Endothelial cell of umbilical vein (primary cell): ENCODE data around the gene SPNS2. TPM values are rescaled to one million over a fixed set of nuclear protein-coding genes. Genes with fewer than 3 reads are reported as not detected.

Source experiments
- BruUV-seq: library from RNA; stranded (reverse); fragments of 400-500 nt; replicated peaks from 2 replicates; lab custom pipeline; 2021; lab: Mats Ljungman, UMichigan
- CTCF ChIA-PET: fragments of 300-600, 350-600 bp; sonication (Branson Sonifier 250); formaldehyde crosslinking; loops from one replicate; lab custom pipeline; 2021; ENCODE audit warnings: antibody characterized with exemption, inconsistent platforms; lab: Charles Lee
- POLR2A ChIA-PET: fragments of 300-600, 350-600 bp; sonication (Branson Sonifier 250); formaldehyde crosslinking; loops from one replicate; lab custom pipeline; 2021; ENCODE audit warnings: antibody characterized with exemption, inconsistent platforms; lab: Charles Lee
- DNase-seq: peaks from one replicate; pipeline ENCODE4 v3.0.0-alpha.2; 2011; ENCODE audit warnings: low read depth, low spot score
- FAIRE-seq: peaks from 2 replicates; lab custom pipeline; 2011; peaks lifted over from hg19 to GRCh38; lab: Jason Lieb, UNC
- H2AFZ ChIP-seq: 2 replicates; pipeline ENCODE4 v1.6.0; 2012; ENCODE audit warnings: low read depth, low read length, control low read depth, inconsistent platforms
- H3K27ac ChIP-seq: 2 replicates; pipeline ENCODE4 v1.5.1; 2011; ENCODE audit warnings: low read depth, mild to moderate bottlenecking, control low read depth, low read length, moderate library complexity; ENCODE audit not compliant: insufficient read depth
- H3K27me3 ChIP-seq, 2 experiments: 2 replicates each; pipeline versions ENCODE4 v1.6.0 to v1.6.1; 2011; ENCODE audit warnings: low read length in 2 of 2, mixed read lengths in 1 of 2; ENCODE audit not compliant: control insufficient read depth in 2 of 2, insufficient read depth in 2 of 2
- H3K36me3 ChIP-seq, 2 experiments: 2 replicates in 1 of 2; 3 replicates in 1 of 2; pipeline ENCODE4 v1.5.1; 2011; ENCODE audit warnings: low read length in 2 of 2, mild to moderate bottlenecking in 1 of 2, moderate library complexity in 1 of 2; ENCODE audit not compliant: control insufficient read depth in 2 of 2, insufficient read depth in 2 of 2; ENCODE audit errors: extremely low read depth in 1 of 2
- H3K4me1 ChIP-seq: 3 replicates; pipeline ENCODE4 v1.5.1; 2011; ENCODE audit warnings: mild to moderate bottlenecking, low read length; ENCODE audit not compliant: control insufficient read depth, insufficient read depth; ENCODE audit errors: extremely low read depth
- H3K4me2 ChIP-seq: 2 replicates; pipeline ENCODE4 v1.6.1; 2011; ENCODE audit warnings: low read length, control low read depth, mixed read lengths; ENCODE audit not compliant: insufficient read depth
- H3K4me3 ChIP-seq, 3 experiments: fragments of 200-600 bp in 1 of 3; sonication (generic), shearing (Covaris generic) in 1 of 3; replicated peaks in 1 of 3; 2 replicates each; pipeline ENCODE4 v1.5.1; 2011 to 2016; ENCODE audit warnings: control low read depth in 3 of 3, low read length in 3 of 3, mild to moderate bottlenecking in 2 of 3, inconsistent platforms in 1 of 3, low read depth in 1 of 3, moderate library complexity in 1 of 3; ENCODE audit not compliant: insufficient read depth in 1 of 3
- H3K79me2 ChIP-seq: 2 replicates; pipeline ENCODE4 v1.6.0; 2012; ENCODE audit warnings: low read length, inconsistent platforms; ENCODE audit not compliant: control insufficient read depth, insufficient read depth
- H3K9ac ChIP-seq: replicated peaks from 2 replicates; pipeline ENCODE3; 2011; ENCODE audit warnings: low read length, control low read depth; ENCODE audit not compliant: insufficient read depth; ENCODE audit errors: extremely low read depth
- H3K9me1 ChIP-seq: replicated peaks from 3 replicates; pipeline ENCODE4 v1.6.0; 2011; ENCODE audit warnings: mild to moderate bottlenecking, low read length; ENCODE audit not compliant: control insufficient read depth, insufficient read depth; ENCODE audit errors: extremely low read depth
- H3K9me3 ChIP-seq: replicated peaks from 2 replicates; pipeline ENCODE4 v1.5.1; 2012; ENCODE audit warnings: low read length, inconsistent platforms; ENCODE audit not compliant: control insufficient read depth, insufficient read depth
- H4K20me1 ChIP-seq: replicated peaks from 2 replicates; pipeline ENCODE3; 2011; ENCODE audit warnings: mild to moderate bottlenecking, low read length; ENCODE audit not compliant: control insufficient read depth, insufficient read depth; ENCODE audit errors: extremely low read depth
- CTCF ChIP-seq, 2 donors: IDR thresholded peaks; 1 replicate in 1 of 2; 2 replicates in 1 of 2; pipeline ENCODE4 v1.5.1; 2011; ENCODE audit warnings: low read length in 2 of 2, mild to moderate bottlenecking in 2 of 2, moderate library complexity in 2 of 2, control low read depth in 1 of 2, inconsistent platforms in 1 of 2, low read depth in 1 of 2; ENCODE audit not compliant: insufficient read depth in 1 of 2; ENCODE audit errors: extremely low read depth in 1 of 2
- EZH2 ChIP-seq: IDR thresholded peaks from 2 replicates; pipeline ENCODE4 v1.6.1; 2012; ENCODE audit warnings: borderline replicate concordance, low read depth, mild to moderate bottlenecking, moderate library complexity, low read length, inconsistent platforms; ENCODE audit not compliant: severe bottlenecking
- FOS ChIP-seq: IDR thresholded peaks from 2 replicates; pipeline ENCODE4 v1.6.1; 2011; ENCODE audit warnings: mild to moderate bottlenecking, low read length, moderate library complexity, borderline replicate concordance; ENCODE audit not compliant: insufficient read depth
- GATA2 ChIP-seq: IDR thresholded peaks from 2 replicates; pipeline ENCODE4 v1.7.0; 2011; ENCODE audit warnings: low read depth, mild to moderate bottlenecking, moderate library complexity, mixed read lengths, low read length; ENCODE audit not compliant: insufficient read length, insufficient read depth
- JUN ChIP-seq: IDR thresholded peaks from 2 replicates; pipeline ENCODE4 v1.6.1; 2011; ENCODE audit warnings: borderline replicate concordance, low read depth; ENCODE audit not compliant: insufficient read length, insufficient read depth
- MAX ChIP-seq: IDR thresholded peaks from 2 replicates; pipeline ENCODE4 v1.6.1; 2011; ENCODE audit not compliant: insufficient read depth, insufficient read length
- MYC ChIP-seq: IDR thresholded peaks from one replicate; pipeline ENCODE4 v1.6.1; 2011; ENCODE audit warnings: mild to moderate bottlenecking, low read depth, low read length
- POLR2A ChIP-seq: IDR thresholded peaks from 2 replicates; pipeline ENCODE4 v1.6.1; 2012; ENCODE audit warnings: low read depth, mild to moderate bottlenecking, control low read depth, low read length
- POLR2AphosphoS5 ChIP-seq: IDR thresholded peaks from 2 replicates; pipeline ENCODE4 v1.6.1; 2012; ENCODE audit warnings: low read depth, mild to moderate bottlenecking, control low read depth, low read length, moderate library complexity; ENCODE audit not compliant: insufficient read depth
- dilution Hi-C: fragments of 300-500 bp; cut with MboI; formaldehyde crosslinking; loops from one replicate; pipeline ENCODE4 v1.15.0; 2019; ENCODE audit warnings: low sequenced_read_pairs; ENCODE audit not compliant: extremely low pct_ligation_motif_present
- intact Hi-C: fragments of 100-400 bp; cut with micrococcal nuclease; formaldehyde crosslinking; loops from one replicate; pipeline ENCODE4 v1.10.0; 2022
- polyA plus RNA-seq, 4 experiments: library from polyadenylated mRNA; depleted of rRNA in 3 of 4; stranded (reverse) in 3 of 4; unstranded in 1 of 4; fragments of >200 nt; gene quantifications; 2 replicates each; pipeline versions ENCODE4 v1.2.1 to v1.2.3, GENCODE V29; 2011 to 2012; ENCODE audit warnings: missing spikeins in 1 of 4
- total RNA-seq: library from RNA; stranded (reverse); gene quantifications from 2 replicates; pipeline ENCODE4 v1.2.3, GENCODE V29; 2021

Gene SPNS2
- total and polyA plus RNA-seq, 2 donors (not counting 3 experiments of a cell fraction or from before 2014, with no cell fraction given): 70.2 to 77.3 TPM

DNA sequence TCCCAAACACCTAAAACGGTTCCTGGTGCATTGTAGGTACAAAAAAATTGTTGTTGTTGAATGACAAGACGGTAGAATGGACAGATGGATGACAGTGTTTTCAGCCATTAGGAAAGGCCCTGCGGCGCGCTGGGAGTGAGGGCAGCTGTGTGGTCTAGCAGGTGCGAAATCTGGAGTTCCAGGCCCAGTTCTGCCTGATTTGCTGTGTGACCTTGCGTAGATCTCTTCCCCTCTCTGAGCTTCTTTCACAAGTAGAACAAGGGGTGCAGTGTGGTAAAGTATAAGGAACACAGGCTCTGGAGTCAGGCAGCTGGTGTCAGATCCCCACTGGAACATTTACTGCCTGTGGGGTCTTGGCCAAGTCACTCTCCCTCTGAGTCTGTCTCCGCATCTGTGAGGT, 25.3 kb downstream of the SPNS2 start:
- ChIA-PET POLR2A (no interaction called here), CTCF (no interaction called here)
- Histone ChIP-seq H3K27ac (no peak overlapping the region), H3K4me3 (no peak overlapping the region), H3K79me2 (no peaks in the 10 kb centered on the region), H3K27me3 (no peaks in the 10 kb centered on the region), H3K9me1 (no peaks in the 10 kb centered on the region), H3K4me2 (no peak overlapping the region), H3K36me3 (peaks cover 0 to 16% of the 10 kb centered on the region in 2 experiments), H3K9ac (no peak overlapping the region), H3K9me3 (no peaks in the 10 kb centered on the region), H4K20me1 (no peaks in the 10 kb centered on the region), H3K4me1 (peaks cover 24% of the 10 kb centered on the region), H2AFZ (no peak overlapping the region)
- dilution Hi-C loops (no loop called here), intact Hi-C loops (no loop called here)
- FAIRE-seq (no peak), DNase-seq (no peak)
- TF ChIP-seq POLR2AphosphoS5 (no peak), POLR2A (no peak), JUN (no peak), FOS (no peak), EZH2 (no peak), MYC (no peak), CTCF (IDR thresholded peaks at IDR 0.05; ENCODE audit: extremely low read depth in 1 of 2, insufficient read depth in 1 of 2, low read depth in 1 of 2, low read length in 2 of 2) (no peak), MAX (no peak), GATA2 (no peak)
- no TSS peak for BruUV-seq
